K562 (cell line): ENCODE measurements around the gene MMEL1. TPM values are rescaled to one million over a fixed set of nuclear protein-coding genes. Genes with fewer than 3 reads are reported as not detected.

Source experiments
- ARID1B ChIP-seq: fragments of 450-650 bp; IDR thresholded peaks from 2 replicates; pipeline ENCODE4 v1.6.1; 2016; ENCODE audit warnings: antibody characterized with exemption, mild to moderate bottlenecking, inconsistent platforms
- ARID2 ChIP-seq: fragments of 450-650 bp; IDR thresholded peaks from 2 replicates; pipeline ENCODE4 v1.6.1; 2017; ENCODE audit warnings: antibody characterized with exemption, mild to moderate bottlenecking
- BHLHE40 ChIP-seq: IDR thresholded peaks from 2 replicates; pipeline ENCODE4 v1.6.1; 2011; ENCODE audit warnings: low read length, improper control_type of control experiment
- CBFA2T2 ChIP-seq: fragments of 450-650 bp; conservative IDR thresholded peaks from 2 replicates; pipeline ENCODE4 v1.6.1; 2017; ENCODE audit warnings: mild to moderate bottlenecking
- CBFA2T3 ChIP-seq: fragments of 450-650 bp; IDR thresholded peaks from 2 replicates; pipeline ENCODE4 v1.6.1; 2017
- CHCHD3 ChIP-seq: fragments of 250-450 bp; sonication (Bioruptor Pico); IDR thresholded peaks from 2 replicates; pipeline ENCODE4 v2.1.2; 2022; ENCODE audit warnings: mild to moderate bottlenecking
- HMG20A ChIP-seq: fragments of 450-650 bp; formaldehyde crosslinking; conservative IDR thresholded peaks from 2 replicates; pipeline ENCODE4 v1.4.0; 2020; ENCODE audit warnings: mild to moderate bottlenecking, mixed read lengths
- KAT7 ChIP-seq: sonication (generic); formaldehyde crosslinking; IDR thresholded peaks from 2 replicates; pipeline ENCODE4 v1.8.0; 2022; ENCODE audit warnings: missing genetic modification reagents, mild to moderate bottlenecking, borderline replicate concordance
- MLLT1 ChIP-seq, 2 experiments: fragments of 450-650 bp; IDR thresholded peaks; 2 replicates each; pipeline ENCODE4 v1.6.1; 2016
- MYC ChIP-seq, 2 experiments: fragments of 250-450 bp in 1 of 2; sonication (Bioruptor Pico) in 1 of 2; IDR thresholded peaks; 2 replicates each; pipeline versions ENCODE4 v1.5.1 to v1.6.1; 2012 to 2021; ENCODE audit warnings: low read depth in 2 of 2, borderline replicate concordance in 1 of 2, improper control_type of control experiment in 1 of 2, low read length in 1 of 2, mild to moderate bottlenecking in 1 of 2, moderate library complexity in 1 of 2
- PRDM10 ChIP-seq: fragments of 450-650 bp; IDR thresholded peaks from 2 replicates; pipeline ENCODE4 v1.6.1; 2018; ENCODE audit not compliant: partially characterized antibody
- PTRF ChIP-seq: fragments of 450-650 bp; IDR thresholded peaks from 2 replicates; pipeline ENCODE4 v1.6.1; 2016; ENCODE audit warnings: mild to moderate bottlenecking, missing genetic modification characterization, missing compliant biosample characterization
- SPI1 ChIP-seq: IDR thresholded peaks from 2 replicates; pipeline ENCODE4 v1.6.1; 2011; ENCODE audit warnings: low read depth, low read length, control low read depth, borderline replicate concordance
- SRSF7 ChIP-seq: fragments of 200-400 bp; formaldehyde crosslinking; optimal IDR thresholded peaks from 2 replicates; pipeline ENCODE3; 2017; ENCODE audit warnings: mild to moderate bottlenecking, low read depth, low read length
- TCF3 ChIP-seq: sonication (generic); formaldehyde crosslinking; IDR thresholded peaks from 2 replicates; pipeline ENCODE4 v1.4.0; 2020; ENCODE audit warnings: mild to moderate bottlenecking, missing genetic modification reagents
- USF1 ChIP-seq: sonication (generic); formaldehyde crosslinking; IDR thresholded peaks from 2 replicates; pipeline ENCODE4 v1.9.0; 2022; ENCODE audit warnings: mild to moderate bottlenecking, missing genetic modification reagents
- USF2 ChIP-seq: sonication (generic); formaldehyde crosslinking; IDR thresholded peaks from 2 replicates; pipeline ENCODE4 v1.5.0; 2020; ENCODE audit warnings: missing genetic modification reagents
- VEZF1 ChIP-seq: fragments of 200-800 bp; sonication (Bioruptor generic); IDR thresholded peaks from 2 replicates; pipeline ENCODE4 v1.6.1; 2017; ENCODE audit warnings: missing genetic modification characterization, missing compliant biosample characterization
- ZBTB17 ChIP-seq: fragments of 450-650 bp; formaldehyde crosslinking; IDR thresholded peaks from 2 replicates; pipeline ENCODE4 v1.4.0; 2020; ENCODE audit warnings: mild to moderate bottlenecking
- ZNF212 ChIP-seq: fragments of 450-650 bp; formaldehyde crosslinking; IDR thresholded peaks from 2 replicates; pipeline ENCODE4 v1.4.0; 2020; ENCODE audit warnings: mild to moderate bottlenecking
- polyA plus RNA-seq, 8 experiments: library from polyadenylated mRNA; depleted of rRNA in 4 of 8; stranded (reverse) in 5 of 8; unstranded in 3 of 8; fragments of >200 nt; fragmentation: Nextera tagmentation in 2 of 8; fragmentation: Illumina TruSeq in 1 of 8; extraction: Ambion mirVana in 2 of 8; extraction: Trizol in 1 of 8; gene quantifications; 2 replicates each; pipeline versions ENCODE4 v1.2.1 to v1.2.3, GENCODE V29; 2011 to 2014; ENCODE audit warnings: inconsistent platforms in 1 of 8, missing spikeins in 1 of 8
- total RNA-seq, 7 experiments: library from RNA; depleted of rRNA in 6 of 7; stranded (reverse); fragments of >200 nt in 6 of 7; fragmentation: Illumina TruSeq in 2 of 7; extraction: Trizol in 2 of 7; gene quantifications; 2 replicates each; pipeline versions ENCODE4 v1.2.1 to v1.2.3, GENCODE V29; 2011 to 2021; ENCODE audit warnings: low replicate concordance in 1 of 7

The MMEL1 gene
- total and polyA plus RNA-seq, 9 of the 15 experiments (the other 6 are each of a cell fraction or from before 2014, with no cell fraction given): not detected

GRCh38 chr1:2560299-2561073, 72.3 kb downstream of the MMEL1 start (continued):
- TF ChIP-seq HMG20A (CRISPR knock-in tag) (no peak), ZBTB17 (CRISPR knock-in tag) (peak; percentile 38; the same call in 1 of the 2 replicates), TCF3 (CRISPR knock-in tag) (peak; percentile 78), PTRF (no peak), ARID1B (peak; percentile 71), VEZF1 (CRISPR knock-in tag) (peak; percentile 31; the same call in 1 of the 2 replicates), MYC (IDR thresholded peaks at IDR 0.05; ENCODE audit: low read depth, low read length) (no peak), MYC (CRISPR knock-in tag; IDR thresholded peaks at IDR 0.05; ENCODE audit: borderline replicate concordance, low read depth) (no peak), CHCHD3 (CRISPR knock-in tag) (no peak), USF1 (CRISPR knock-in tag) (peak; percentile 63), PRDM10 (peak; percentile 78), SRSF7 (no peak), MLLT1 (IDR thresholded peaks at IDR 0.05) (no peak), CBFA2T2 (peak; percentile 33; the same call in 1 of the 2 replicates), SPI1 (no peak), ARID2 (no peak), ZNF212 (CRISPR knock-in tag) (no peak), CBFA2T3 (peak; percentile 58), BHLHE40 (peak; percentile 78), KAT7 (CRISPR knock-in tag) (no peak), USF2 (CRISPR knock-in tag) (0 out of 2 replicates have a peak, but pooled peaks have one; percentile 6)
